Left renal cortex interstitium (tissue), 4 donors: ENCODE measurements around the gene L3MBTL2. TPM values are rescaled to one million over a fixed set of nuclear protein-coding genes. Genes with fewer than 3 reads are reported as not detected.
A peak's percentile ranks its signal among the peaks of the same experiment; 100 is the strongest.

Experiments used
- DNase-seq, 4 donors: peaks; one replicate each; pipeline ENCODE4 v3.0.0-alpha.2; 2013; ENCODE audit warnings: low read depth in 4 of 4, low spot score in 2 of 4, missing footprints in 1 of 4
- polyA plus RNA-seq, 4 donors: library from polyadenylated mRNA; unstranded; fragments of 120-200 nt; gene quantifications; one replicate each; pipeline ENCODE4 v1.2.1, GENCODE V29; 2013; ENCODE audit not compliant: insufficient read length in 4 of 4

L3MBTL2 gene
- polyA plus RNA-seq, 4 donors, result 24.5 to 27.7 (median 25.8) TPM

- DNase-seq, result no peak
These were observed 1.0 kb upstream of the L3MBTL2 start for GRCh38 chr22:41204066-41204465.

GRCh38 chr22:41206719-41207118, 1.6 kb downstream of the L3MBTL2 start:
- no peak for DNase-seq

GRCh38 chr22:41215409-41215808, 10.3 kb downstream of the L3MBTL2 start:
- DNase-seq, result no peak

GRCh38 chr22:41215926-41216325, 10.8 kb downstream of the L3MBTL2 start:
- DNase-seq, result no peak

- no peak for DNase-seq
These were observed 11.9 kb downstream of the L3MBTL2 start for GRCh38 chr22:41216984-41217383.

- DNase-seq, result no peak
These were observed 12.5 kb downstream of the L3MBTL2 start for GRCh38 chr22:41217553-41218157.

GRCh38 chr22:41222846-41223507, 17.9 kb downstream of the L3MBTL2 start:
- DNase-seq, result no peak

- no peak for DNase-seq
These were observed 18.4 kb downstream of the L3MBTL2 start for GRCh38 chr22:41223535-41223934.

GRCh38 chr22:41226723-41227655, 21.9 kb downstream of the L3MBTL2 start:
- no peak for DNase-seq

GRCh38 chr22:41229215-41229614, 24.1 kb downstream of the L3MBTL2 start:
- no peak for DNase-seq

- no peak for DNase-seq
These were observed 24.8 kb downstream of the L3MBTL2 start for GRCh38 chr22:41229730-41230400.

- DNase-seq, result no peak
These were observed 25.3 kb downstream of the L3MBTL2 start for GRCh38 chr22:41230401-41230785.

GRCh38 chr22:41231369-41231768, 26.3 kb downstream of the L3MBTL2 start:
- DNase-seq, result no peak

GRCh38 chr22:41234815-41235695, 29.9 kb downstream of the L3MBTL2 start:
- DNase-seq, result no peak

GRCh38 chr22:41237036-41237706, 32.1 kb downstream of the L3MBTL2 start:
- DNase-seq, result no peak

GRCh38 chr22:41237707-41238569, 32.8 kb downstream of the L3MBTL2 start:
- DNase-seq, result peak in 1 of 4 donors; percentile 52

- no peak for DNase-seq
These were observed 33.7 kb downstream of the L3MBTL2 start for GRCh38 chr22:41238570-41239442.
